MCF 10A (cell line): ENCODE data around the gene ITGB5. TPM values are rescaled to one million over a fixed set of nuclear protein-coding genes. Genes with fewer than 3 reads are reported as not detected.
A peak's percentile ranks its signal among the peaks of the same experiment; 100 is the strongest.

Experiments
- BruUV-seq: library from RNA; stranded (reverse); fragments of 400-500 nt; replicated peaks from 2 replicates; lab custom pipeline; 2021; lab: Mats Ljungman, UMichigan
- CTCF ChIA-PET: fragments of 300-600 bp; sonication (Branson Sonifier 250); formaldehyde crosslinking; extraction: SDS; loops from one replicate; lab custom pipeline; 2021; ENCODE audit warnings: antibody characterized with exemption, inconsistent platforms; lab: Yijun Ruan, JAX
- POLR2A ChIA-PET: fragments of 300-600, 350-650 bp; sonication (Branson Sonifier 250); formaldehyde crosslinking; extraction: SDS; loops from one replicate; lab custom pipeline; 2020; ENCODE audit warnings: antibody characterized with exemption, inconsistent platforms; lab: Yijun Ruan, JAX
- DNase-seq: peaks from one replicate; pipeline ENCODE4 v3.0.0-alpha.2; 2018; ENCODE audit not compliant: unreplicated experiment
- H3K27ac Mint-ChIP-seq: one replicate; pipeline ENCODE4 v1.8.0; 2022; ENCODE audit warnings: mild to moderate bottlenecking, low read depth, mixed read lengths; ENCODE audit not compliant: unreplicated experiment
- H3K27me3 Mint-ChIP-seq: one replicate; pipeline ENCODE4 v1.8.0; 2022; ENCODE audit warnings: mixed read lengths; ENCODE audit not compliant: insufficient read depth, unreplicated experiment
- H3K36me3 Mint-ChIP-seq: one replicate; pipeline ENCODE4 v1.8.0; 2022; ENCODE audit warnings: mild to moderate bottlenecking, moderate library complexity, mixed read lengths; ENCODE audit not compliant: insufficient read depth, unreplicated experiment
- H3K4me1 Mint-ChIP-seq: one replicate; pipeline ENCODE4 v1.8.0; 2022; ENCODE audit warnings: mixed read lengths; ENCODE audit not compliant: insufficient read depth, unreplicated experiment
- H3K4me3 Mint-ChIP-seq: one replicate; pipeline ENCODE4 v1.8.0; 2022; ENCODE audit warnings: mild to moderate bottlenecking, moderate library complexity, mixed read lengths; ENCODE audit not compliant: unreplicated experiment
- H3K9me3 Mint-ChIP-seq: one replicate; pipeline ENCODE4 v1.8.0; 2022; ENCODE audit warnings: mixed read lengths; ENCODE audit not compliant: unreplicated experiment
- intact Hi-C: fragments of 100-400 bp; cut with micrococcal nuclease; formaldehyde crosslinking; loops from 2 replicates; pipeline ENCODE4 v1.14.1; 2022
- total RNA-seq: library from RNA; stranded (reverse); gene quantifications from 2 replicates; pipeline ENCODE4 v1.2.3, GENCODE V29; 2022
- TF ChIP-seq, protein P1 (sequence below): fragments of 200-600 bp; IDR thresholded peaks from one replicate; pipeline ENCODE4 v1.8.0; 2022; ENCODE audit warnings: antibody characterized with exemption, mild to moderate bottlenecking; ENCODE audit not compliant: unreplicated experiment

The ITGB5 gene
- total RNA-seq, 1 experiment from 2014 or later: 101 TPM

DNA sequence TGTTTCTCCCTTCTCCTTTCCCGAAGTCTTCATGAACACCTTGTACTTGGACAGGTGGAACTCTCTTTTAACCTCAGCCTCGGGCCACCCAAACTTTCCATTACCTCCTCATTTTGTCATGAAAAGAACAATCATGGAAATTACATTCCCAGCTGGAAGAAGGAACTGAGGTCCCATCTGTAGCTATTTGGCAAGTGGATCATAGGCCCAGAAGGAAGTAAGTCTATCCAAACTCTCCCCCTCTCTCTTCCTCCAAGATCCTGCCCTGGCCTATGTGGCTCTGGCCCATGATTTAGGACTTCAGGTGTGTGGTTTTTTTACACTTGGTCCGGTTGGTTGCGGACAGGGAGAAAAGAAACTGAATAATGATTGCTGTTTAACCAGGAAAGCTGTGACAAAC, 44.1 kb downstream of the ITGB5 start:
- intact Hi-C loops: no loop called here
- TF ChIP-seq, protein P1, sequence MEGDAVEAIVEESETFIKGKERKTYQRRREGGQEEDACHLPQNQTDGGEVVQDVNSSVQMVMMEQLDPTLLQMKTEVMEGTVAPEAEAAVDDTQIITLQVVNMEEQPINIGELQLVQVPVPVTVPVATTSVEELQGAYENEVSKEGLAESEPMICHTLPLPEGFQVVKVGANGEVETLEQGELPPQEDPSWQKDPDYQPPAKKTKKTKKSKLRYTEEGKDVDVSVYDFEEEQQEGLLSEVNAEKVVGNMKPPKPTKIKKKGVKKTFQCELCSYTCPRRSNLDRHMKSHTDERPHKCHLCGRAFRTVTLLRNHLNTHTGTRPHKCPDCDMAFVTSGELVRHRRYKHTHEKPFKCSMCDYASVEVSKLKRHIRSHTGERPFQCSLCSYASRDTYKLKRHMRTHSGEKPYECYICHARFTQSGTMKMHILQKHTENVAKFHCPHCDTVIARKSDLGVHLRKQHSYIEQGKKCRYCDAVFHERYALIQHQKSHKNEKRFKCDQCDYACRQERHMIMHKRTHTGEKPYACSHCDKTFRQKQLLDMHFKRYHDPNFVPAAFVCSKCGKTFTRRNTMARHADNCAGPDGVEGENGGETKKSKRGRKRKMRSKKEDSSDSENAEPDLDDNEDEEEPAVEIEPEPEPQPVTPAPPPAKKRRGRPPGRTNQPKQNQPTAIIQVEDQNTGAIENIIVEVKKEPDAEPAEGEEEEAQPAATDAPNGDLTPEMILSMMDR: no peak
- Mint-ChIP-seq H3K27me3 (no peaks in the 10 kb centered on the region), H3K4me3 (no peak overlapping the region), H3K9me3 (no peaks in the 10 kb centered on the region), H3K4me1 (peaks cover 18% of the 10 kb centered on the region), H3K36me3 (peaks cover 27% of the 10 kb centered on the region), H3K27ac (no peak overlapping the region)
- CTCF ChIA-PET: interaction anchor here (0.7 to 2.4 kb wide), 4 partner anchors 17 to 56 kb away, joined by 3 to 8 read pairs (median 4); no protein-coding TSS in a partner anchor
- no peak for DNase-seq
- BruUV-seq: no TSS peak
- POLR2A ChIA-PET: interaction anchor here (0.6 kb wide), 1 partner anchor 12 kb away, joined by 4 read pairs; no protein-coding TSS in a partner anchor

- BruUV-seq: no TSS peak
- ChIA-PET CTCF (interaction anchor here (0.7 kb wide), 2 partner anchors 81 to 165 kb away, joined by 3 read pairs; no protein-coding TSS in a partner anchor), POLR2A (interaction anchor here (0.6 kb wide), 1 partner anchor 95 kb away, joined by 3 read pairs; no protein-coding TSS in a partner anchor)
- H3K9me3 Mint-ChIP-seq: no peaks in the 10 kb centered on the region
- no peaks in the 10 kb centered on the region for H3K27me3 Mint-ChIP-seq
- TF ChIP-seq, protein P1: no peak
- peaks cover 21% of the 10 kb centered on the region for H3K36me3 Mint-ChIP-seq
- intact Hi-C loops: no loop called here
- no peak overlapping the region for H3K4me3 Mint-ChIP-seq
- peaks cover 32% of the 10 kb centered on the region for H3K4me1 Mint-ChIP-seq
- no peak for DNase-seq
- no peak overlapping the region for H3K27ac Mint-ChIP-seq
Measured at GRCh38 chr3:124841517-124841916, 45.6 kb downstream of the ITGB5 start.

DNA sequence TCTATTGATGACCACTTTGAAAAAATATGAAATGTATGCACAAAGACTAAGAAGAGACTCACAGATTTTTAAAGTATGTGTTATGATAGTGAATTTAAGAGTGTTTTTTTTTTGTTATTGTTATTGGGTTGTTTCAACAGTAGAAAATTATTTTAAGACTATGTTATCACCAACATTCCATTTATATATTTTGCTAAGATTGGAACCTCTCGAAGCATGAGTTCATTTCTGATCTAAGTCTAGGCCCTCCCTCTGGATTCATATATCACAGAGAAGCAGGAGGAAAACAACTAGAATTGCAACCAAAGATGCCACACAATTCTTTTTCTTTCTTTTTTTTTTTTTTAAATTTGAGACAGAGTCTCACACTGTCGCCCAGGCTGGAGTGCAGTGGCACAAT, 46.8 kb downstream of the ITGB5 start:
- POLR2A ChIA-PET: no interaction called here
- CTCF ChIA-PET: no interaction called here
- intact Hi-C loops: no loop called here
- peaks cover 21% of the 10 kb centered on the region for H3K36me3 Mint-ChIP-seq
- H3K27ac Mint-ChIP-seq: peak overlapping the region; percentile 23
- TF ChIP-seq, protein P1: no peak
- no peaks in the 10 kb centered on the region for H3K9me3 Mint-ChIP-seq
- peaks cover 28% of the 10 kb centered on the region for H3K4me1 Mint-ChIP-seq
- no peak for DNase-seq
- no peaks in the 10 kb centered on the region for H3K27me3 Mint-ChIP-seq
- no TSS peak for BruUV-seq
- no peak overlapping the region for H3K4me3 Mint-ChIP-seq

DNA sequence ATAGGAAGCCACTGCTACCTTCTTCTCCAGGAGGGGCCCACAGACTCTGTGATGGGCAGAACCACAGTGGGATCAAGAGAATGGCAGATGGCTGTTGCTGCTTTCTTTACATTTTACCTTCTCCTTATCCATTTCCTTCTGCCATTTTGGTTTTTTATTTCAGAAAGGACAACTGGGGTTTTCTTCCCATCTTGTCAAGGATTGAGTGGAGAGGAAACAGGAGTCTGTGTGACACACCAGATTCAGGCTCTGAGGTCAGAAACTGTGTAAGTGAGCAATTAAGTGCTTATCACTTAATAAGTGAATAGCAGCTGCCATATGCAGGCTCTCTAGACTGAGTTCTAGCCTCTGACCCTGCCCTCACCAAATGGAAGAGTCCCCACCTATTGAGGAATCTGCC, 47.3 kb downstream of the ITGB5 start:
- Mint-ChIP-seq H3K27ac (peak overlapping the region; percentile 23), H3K9me3 (no peaks in the 10 kb centered on the region), H3K27me3 (no peaks in the 10 kb centered on the region), H3K4me3 (no peak overlapping the region), H3K4me1 (peaks cover 29% of the 10 kb centered on the region), H3K36me3 (peaks cover 21% of the 10 kb centered on the region)
- ChIA-PET POLR2A (no interaction called here), CTCF (no interaction called here)
- TF ChIP-seq, protein P1: no peak
- no TSS peak for BruUV-seq
- intact Hi-C loops: loop anchor here (5.0 kb wide), 1 partner anchor 37 kb away; no protein-coding TSS in a partner anchor
- DNase-seq: no peak
